Measurements from ENCODE around the gene GOLGA8T.
"Not testable (repeated sequence)": the region's sequence is repeated elsewhere in the genome, so short reads cannot be mapped to it uniquely, and the experiment has no call there.

Gene GOLGA8T, protein sequence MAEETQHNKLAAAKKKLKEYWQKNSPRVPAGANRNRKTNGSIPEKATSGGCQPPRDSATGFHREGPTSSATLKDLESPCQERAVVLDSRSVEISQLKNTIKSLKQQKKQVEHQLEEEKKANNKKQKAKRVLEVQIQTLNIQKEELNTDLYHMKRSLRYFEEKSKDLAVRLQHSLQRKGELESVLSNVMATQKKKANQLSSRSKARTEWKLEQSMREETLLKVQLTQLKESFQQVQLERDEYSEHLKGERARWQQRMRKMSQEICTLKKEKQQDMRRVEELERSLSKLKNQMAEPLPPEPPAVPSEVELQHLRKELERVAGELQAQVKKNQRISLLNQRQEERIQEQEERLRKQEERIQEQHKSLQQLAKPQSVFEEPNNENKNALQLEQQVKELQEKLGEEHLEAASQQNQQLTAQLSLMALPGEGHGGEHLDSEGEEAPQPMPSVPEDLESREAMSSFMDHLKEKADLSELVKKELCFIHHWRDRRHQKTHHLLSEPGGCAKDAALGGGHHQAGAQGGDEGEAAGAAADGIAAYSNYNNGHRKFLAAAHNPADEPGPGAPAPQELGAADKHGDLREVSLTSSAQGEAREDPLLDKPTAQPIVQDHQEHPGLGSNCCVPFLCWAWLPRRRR

DNA sequence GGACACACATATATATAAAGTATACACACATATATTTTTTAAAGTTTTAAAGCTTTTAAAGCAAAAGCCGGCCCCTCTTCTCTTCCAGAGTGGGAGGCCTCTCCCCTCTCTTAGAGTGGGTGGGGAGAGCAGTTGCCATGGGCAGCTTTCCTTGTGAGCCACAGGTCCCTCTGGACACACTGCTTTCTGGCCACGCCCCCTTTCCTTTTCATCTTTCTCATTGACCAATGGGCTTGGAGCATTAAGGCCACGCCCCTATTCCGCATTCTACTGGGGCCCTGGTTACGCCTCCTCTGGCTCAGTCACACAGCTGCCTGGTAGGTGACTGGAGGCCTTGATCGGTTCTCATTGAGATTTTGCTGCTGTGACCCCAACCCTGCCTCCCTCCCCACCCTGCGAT, at the start of gene GOLGA8T:
TSS of gene GOLGA8T (plus strand) at position 301 of the 400 bp plus-strand sequence. CDS start at position 399, 98 bp downstream.
- DNase-seq, result not testable (repeated sequence)

- DNase-seq, result not testable (repeated sequence)
Observed at GRCh38 chr15:30097827-30098226, 37.0 kb upstream of the GOLGA8T start.

GRCh38 chr15:30102890-30103289, 32.0 kb upstream of the GOLGA8T start:
- DNase-seq, result not testable (repeated sequence)

DNA sequence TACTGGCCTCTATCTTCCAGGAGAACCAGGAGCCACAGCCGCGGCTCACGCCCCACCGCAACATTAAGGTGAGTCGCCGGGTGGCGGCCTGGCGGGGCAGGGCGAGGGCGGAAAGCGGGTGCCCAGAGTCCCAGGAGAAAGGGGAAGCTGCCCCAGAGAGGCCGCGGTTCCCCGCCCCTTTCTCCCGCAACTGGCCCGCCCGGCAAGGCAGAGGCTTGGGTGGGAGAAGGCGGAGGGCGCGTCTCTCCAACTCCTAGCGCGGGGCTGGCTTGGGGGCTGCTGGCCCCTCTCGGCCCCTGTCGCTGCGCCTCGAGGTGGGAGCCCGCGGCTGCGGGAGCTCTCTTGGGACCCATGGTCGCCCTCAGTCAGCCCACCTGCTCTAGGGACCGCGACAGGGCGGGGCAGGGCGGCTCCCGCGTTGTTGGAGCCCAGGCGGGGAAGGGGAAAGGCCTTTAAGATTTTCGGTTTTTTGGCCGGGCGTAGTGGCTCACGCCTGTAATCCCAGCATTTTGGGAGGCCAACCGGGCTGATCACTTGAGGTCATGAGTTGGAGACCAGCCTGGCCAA, 30.8 kb upstream of the GOLGA8T start:
- not testable (repeated sequence) for DNase-seq

DNA sequence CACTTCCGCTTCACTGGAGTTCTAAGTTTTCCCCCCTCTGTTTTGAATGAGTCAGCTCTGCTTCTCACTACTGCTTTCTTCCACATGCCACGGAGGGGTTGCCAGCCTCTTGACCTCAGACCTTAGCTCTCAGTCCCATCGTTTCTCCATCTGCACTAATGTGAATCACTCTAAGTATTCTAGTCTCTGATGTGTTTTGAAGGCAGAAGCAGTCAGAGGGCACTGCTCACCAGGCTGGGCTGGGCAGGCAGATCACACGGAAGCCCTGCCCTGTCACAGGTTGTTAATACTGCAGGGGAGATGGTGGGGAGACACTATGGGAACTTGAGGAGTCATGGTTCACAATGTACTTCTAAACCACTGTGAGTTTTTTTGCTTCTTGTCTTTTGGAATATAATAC, 24.3 kb upstream of the GOLGA8T start:
- DNase-seq, result not testable (repeated sequence)

- not testable (repeated sequence) for DNase-seq
Observed at GRCh38 chr15:30130066-30130465, 4.8 kb upstream of the GOLGA8T start.

DNA sequence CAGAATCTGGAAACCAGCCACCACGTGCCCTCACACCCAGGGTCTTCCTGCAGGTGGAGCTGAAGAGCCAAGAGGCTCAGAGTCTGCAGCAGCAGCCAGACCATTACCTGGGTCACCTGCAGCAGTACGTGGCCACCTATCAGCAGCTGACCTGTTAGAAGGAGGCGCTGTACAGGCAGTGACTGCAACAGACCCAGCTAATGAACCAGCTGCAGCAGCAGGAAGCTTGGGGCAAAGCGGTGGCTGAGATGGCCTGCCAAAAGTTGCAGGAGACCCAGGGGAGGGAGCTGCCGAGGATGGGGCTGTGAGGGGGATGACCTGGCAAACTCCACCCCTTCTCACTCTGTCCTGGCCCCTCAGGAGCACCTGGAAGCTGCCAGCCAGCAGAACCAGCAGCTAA, 8.4 kb downstream of the GOLGA8T start:
- DNase-seq, result not testable (repeated sequence)

GRCh38 chr15:30149891-30150290, 15.0 kb downstream of the GOLGA8T start:
- DNase-seq, result not testable (repeated sequence)

DNA sequence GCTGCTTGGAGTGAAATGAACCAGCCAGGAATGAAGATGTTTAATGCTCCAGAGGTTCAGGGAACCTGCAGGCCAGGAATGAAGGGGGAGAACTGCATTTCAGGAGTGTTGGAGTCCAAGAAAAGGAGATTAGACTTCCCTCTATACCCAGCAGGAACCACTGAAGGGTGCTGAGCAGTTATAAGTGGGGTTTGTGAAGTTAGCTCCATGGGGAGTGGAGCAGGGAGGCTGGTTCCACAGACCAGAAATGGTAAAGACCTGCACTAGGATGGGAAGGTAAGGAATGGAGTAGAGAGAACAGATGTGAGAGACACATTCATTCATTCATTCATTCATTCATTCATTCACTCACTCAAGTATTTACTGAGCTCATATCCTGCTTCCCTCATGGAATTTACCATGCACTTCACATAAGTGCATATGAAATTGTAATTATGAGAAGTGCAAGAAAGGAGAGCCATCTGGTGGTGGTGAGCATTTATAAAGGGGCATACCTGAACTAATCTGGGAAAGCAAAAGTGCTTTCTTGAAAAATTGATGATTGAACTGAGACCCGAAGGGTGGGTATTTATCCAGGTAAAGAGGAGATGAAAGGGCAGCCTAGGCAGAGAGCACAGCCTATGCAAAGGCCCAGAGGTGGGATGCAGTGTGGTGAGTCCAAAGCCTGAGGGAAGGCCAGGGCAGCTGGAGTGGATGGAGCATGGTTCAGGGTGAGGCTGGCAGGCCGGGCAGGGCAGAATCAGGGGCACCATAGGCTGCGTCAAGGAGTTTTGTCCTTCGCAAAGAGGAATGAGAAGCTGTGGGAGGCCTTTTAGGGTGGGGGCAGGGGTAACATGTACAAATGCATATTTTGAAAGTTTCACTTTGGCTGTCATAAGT, 27.9 kb downstream of the GOLGA8T start:
- not testable (repeated sequence) for DNase-seq

- DNase-seq, result not testable (repeated sequence)
Observed at GRCh38 chr15:30163759-30164158, 28.9 kb downstream of the GOLGA8T start.

- DNase-seq, result not testable (repeated sequence)
Observed at GRCh38 chr15:30164257-30164656, 29.4 kb downstream of the GOLGA8T start.

DNA sequence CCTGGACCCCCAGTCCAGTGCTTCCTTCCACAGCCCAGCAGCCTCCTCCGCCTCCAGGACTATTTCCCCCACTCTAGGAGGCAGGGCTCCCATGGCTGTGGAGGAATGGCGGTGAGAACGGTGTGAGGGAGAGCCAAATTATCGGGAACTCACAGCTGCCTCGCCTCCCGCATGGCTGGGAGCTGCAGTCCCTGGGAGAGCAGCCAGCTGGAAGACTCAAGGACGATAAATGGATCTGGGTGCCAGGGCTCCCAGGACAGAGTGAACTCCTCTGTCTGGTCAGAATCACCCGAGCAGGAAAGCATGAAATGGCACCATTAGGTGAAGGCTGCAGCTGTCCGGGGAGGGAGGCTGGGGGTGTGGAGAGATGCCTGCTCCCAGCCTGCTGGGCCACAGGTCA, 32.6 kb downstream of the GOLGA8T start:
- not testable (repeated sequence) for DNase-seq

DNA sequence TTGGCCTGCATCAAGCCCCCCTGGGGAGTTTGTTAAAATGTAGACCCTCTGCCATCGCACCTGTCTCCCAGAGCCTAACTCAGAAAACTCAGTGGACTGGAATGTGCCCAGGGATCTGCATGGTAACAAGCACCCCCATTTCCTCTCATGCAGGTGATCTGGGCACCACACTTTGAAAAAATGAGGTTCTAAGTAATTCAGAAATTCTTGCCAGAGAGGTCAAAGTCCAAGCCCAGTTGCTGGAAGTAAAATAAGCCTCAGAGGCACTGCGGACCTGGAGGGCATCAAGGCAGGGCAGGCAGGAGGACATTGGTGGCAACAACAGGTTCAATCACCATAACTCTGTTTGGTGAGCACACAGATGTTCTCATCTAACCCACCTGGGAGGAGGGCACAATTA, 33.0 kb downstream of the GOLGA8T start:
- DNase-seq, result not testable (repeated sequence)

DNA sequence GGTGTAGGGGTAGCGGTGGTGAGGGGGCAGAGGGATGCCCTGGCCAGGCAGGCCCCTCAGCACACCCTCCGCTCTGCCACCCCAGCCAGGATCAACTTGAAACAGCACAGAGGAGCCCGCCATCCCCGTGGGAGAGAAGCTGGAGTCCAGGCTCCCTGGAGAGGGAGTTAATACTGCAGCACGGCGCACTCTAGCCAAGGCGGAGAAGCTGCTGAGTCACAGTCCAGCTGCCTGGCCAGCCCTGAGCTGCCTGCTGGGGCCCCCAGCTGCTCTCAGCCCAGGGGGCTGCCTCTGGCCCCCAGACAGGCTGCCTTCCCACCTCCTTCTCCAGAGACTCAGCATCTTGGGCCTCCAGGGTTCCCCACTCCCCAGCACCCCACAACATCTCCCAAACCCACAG, 36.6 kb downstream of the GOLGA8T start:
- not testable (repeated sequence) for DNase-seq

DNA sequence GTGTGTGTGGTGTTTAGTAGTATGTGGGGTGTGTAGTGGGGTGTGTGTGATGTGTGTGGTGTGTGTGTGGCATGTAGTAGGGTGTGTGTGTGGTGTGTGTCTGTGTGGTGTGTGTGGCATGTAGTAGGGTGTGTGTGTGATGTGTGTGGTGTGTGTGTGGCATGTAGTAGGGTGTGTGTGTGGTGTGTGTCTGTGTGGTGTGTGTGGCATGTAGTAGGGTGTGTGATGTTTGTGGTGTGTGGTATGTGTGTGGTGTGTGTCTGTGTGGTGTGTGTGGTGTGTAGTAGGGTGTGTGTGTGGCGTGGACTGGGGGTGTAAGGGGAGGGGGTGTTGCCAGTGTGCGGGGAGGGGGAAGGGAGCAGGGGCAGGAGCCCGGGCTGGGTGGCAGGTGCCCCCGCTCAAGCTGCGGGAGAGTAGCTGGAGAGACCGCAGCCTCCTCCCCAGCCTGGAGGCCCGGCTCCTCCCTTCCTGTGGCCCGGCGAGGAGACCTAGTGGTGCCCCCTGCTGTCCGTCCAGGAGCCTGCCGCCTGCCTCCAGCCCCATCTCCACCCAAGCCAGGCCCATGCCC, 38.3 kb downstream of the GOLGA8T start:
- not testable (repeated sequence) for DNase-seq

DNA sequence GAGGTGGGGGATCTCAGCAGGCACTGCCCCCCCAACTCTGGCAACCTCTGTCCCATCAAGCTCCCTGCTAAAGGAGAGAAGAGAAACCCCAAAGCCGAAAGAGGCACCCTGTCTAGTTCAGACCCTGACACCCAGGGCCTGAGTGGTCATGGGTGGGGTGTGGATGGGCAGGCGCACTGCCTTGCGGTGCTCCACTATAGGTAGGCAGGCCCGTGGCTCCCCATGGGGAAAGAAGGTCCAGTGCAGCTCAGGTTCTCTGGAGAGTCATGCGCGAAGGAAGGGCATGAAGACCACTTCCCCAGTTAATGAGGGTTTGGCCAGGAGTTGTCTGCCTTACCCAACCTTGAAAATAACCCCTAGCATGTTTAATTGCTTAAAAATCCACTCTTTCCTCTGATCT, 40.4 kb downstream of the GOLGA8T start:
- DNase-seq, result not testable (repeated sequence)

- DNase-seq, result not testable (repeated sequence)
Observed at GRCh38 chr15:30176613-30177012, 41.8 kb downstream of the GOLGA8T start.

DNA sequence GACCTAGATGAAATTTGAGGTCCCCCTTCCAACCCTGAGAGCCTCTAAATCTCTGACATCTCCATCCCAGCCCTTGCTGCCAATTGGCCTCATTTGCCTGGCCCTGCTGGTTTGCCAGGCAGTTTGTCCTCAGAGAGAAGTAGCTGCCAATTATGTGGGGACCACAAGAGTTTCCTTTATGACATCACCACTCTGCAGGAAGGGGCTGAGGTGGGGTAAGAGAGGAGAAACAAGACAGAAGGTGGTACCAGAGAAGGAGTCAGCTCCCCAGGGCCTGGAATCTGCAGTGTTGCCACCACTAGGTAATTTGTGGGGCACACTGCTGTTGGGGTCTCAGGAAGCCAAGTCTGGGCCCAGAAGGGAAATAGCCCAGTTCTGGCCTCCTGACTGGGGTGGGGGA, 45.0 kb downstream of the GOLGA8T start:
- not testable (repeated sequence) for DNase-seq

- not testable (repeated sequence) for DNase-seq
Observed at GRCh38 chr15:30185495-30185894, 50.6 kb downstream of the GOLGA8T start.

DNA sequence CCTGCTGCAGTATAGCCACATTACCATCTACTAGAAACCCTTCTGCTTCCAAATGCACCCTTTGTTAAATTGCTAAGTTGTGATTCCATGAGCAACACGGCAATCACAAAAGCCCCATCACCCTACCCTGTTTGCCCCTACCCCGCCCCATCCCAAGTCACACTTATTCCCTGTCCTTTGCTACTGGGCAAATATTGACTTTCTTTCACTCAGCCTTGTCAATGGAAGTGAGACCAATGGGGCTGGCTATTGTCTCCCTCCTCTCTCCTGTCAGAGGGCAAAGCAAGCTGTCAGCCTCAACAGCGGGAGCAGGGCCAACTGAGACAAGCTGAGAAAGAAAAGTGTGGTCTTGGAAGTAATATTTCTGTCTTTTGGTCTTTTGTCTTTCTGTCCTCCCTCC, 52.6 kb downstream of the GOLGA8T start:
- not testable (repeated sequence) for DNase-seq

DNA sequence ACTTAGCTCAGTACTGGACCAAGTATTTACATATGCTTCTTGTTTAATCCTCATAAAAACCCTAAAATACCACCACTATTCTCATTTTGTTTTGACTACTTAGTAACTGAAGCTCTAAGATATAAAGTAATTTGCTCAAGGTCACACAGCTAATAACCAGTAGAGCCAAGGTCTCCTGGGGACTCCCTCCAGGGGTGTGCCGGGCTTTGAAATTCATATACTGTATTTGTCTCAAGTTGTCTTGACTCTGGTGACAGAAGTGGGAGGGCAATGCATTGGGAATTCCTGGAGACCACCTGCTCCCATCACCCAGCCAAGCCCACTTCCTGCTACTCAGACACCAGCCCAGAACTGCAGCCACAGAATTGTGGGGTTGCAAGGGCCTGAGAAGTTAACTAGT, 54.9 kb downstream of the GOLGA8T start:
- not testable (repeated sequence) for DNase-seq

- DNase-seq, result not testable (repeated sequence)
Observed at GRCh38 chr15:30191143-30191542, 56.3 kb downstream of the GOLGA8T start.
